Activated T-helper 2 cell treated with anti-CD3 and anti-CD28 coated beads, Interferon-gamma antibody, Interleukin-2, Interleukin-4, amounts not matched to agents 10 μg/mL and 5 μg/mL and 100 μg/mL, durations not matched to agents 14 hours and 24 hours and 36 hours (primary cell): ENCODE results near the gene PFKP. TPM values are rescaled to one million over a fixed set of nuclear protein-coding genes. Genes with fewer than 3 reads are reported as not detected.
"Not testable (repeated sequence)": the region's sequence is repeated elsewhere in the genome, so short reads cannot be mapped to it uniquely, and the experiment has no call there.

Source experiments
- DNase-seq: peaks from one replicate; pipeline ENCODE4 v3.0.0; 2021; ENCODE audit warnings: low spot score
- H3K27ac Mint-ChIP-seq: one replicate; pipeline ENCODE4 v1.8.0; 2021; ENCODE audit warnings: mixed read lengths
- H3K27me3 Mint-ChIP-seq: one replicate; pipeline ENCODE4 v1.8.0; 2021; ENCODE audit warnings: low read depth, mixed read lengths
- H3K36me3 Mint-ChIP-seq: one replicate; pipeline ENCODE4 v1.8.0; 2021; ENCODE audit warnings: low read depth, mixed read lengths
- H3K4me1 Mint-ChIP-seq: one replicate; pipeline ENCODE4 v1.8.0; 2021; ENCODE audit warnings: low read depth, mixed read lengths
- H3K4me3 Mint-ChIP-seq: one replicate; pipeline ENCODE4 v1.8.0; 2021; ENCODE audit warnings: low read depth, mild to moderate bottlenecking, moderate library complexity, mixed read lengths
- H3K9me3 Mint-ChIP-seq: one replicate; pipeline ENCODE4 v1.8.0; 2021; ENCODE audit warnings: mixed read lengths
- intact Hi-C: fragments of 100-400 bp; cut with micrococcal nuclease; formaldehyde crosslinking; loops from one replicate; pipeline ENCODE4 v1.15.1; 2023
- total RNA-seq: library from RNA; stranded (reverse); gene quantifications from 2 replicates; pipeline ENCODE4 v1.2.3, GENCODE V29; 2022

Gene PFKP
- total RNA-seq, 1 donor from 2014 or later, result 250 TPM

DNA sequence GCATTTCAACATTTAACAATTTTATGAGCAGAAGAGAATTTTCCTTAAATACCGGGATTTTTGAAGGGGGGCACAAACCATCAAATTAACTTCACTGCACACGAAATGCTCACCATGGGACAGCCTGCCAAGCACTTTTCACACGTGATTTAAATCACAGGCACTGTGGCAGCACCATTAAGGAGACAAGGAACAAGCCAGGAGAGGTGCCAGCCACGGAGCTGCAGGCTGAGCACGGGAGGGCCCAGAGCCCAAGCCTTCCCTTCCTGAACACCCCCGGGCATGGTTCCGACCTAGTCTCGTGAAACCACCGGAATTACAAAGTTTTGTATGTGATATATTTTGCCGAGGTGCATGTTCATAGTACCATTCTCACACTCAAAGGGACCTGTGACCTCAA is 91.8 kb downstream of the PFKP start:
- intact Hi-C loops, result no loop called here
- Mint-ChIP-seq H3K27ac (no peak overlapping the region), H3K9me3 (no peaks in the 10 kb centered on the region), H3K4me1 (no peaks in the 10 kb centered on the region), H3K36me3 (peaks cover 76% of the 10 kb centered on the region), H3K4me3 (no peak overlapping the region), H3K27me3 (no peaks in the 10 kb centered on the region)
- no peak for DNase-seq

DNA sequence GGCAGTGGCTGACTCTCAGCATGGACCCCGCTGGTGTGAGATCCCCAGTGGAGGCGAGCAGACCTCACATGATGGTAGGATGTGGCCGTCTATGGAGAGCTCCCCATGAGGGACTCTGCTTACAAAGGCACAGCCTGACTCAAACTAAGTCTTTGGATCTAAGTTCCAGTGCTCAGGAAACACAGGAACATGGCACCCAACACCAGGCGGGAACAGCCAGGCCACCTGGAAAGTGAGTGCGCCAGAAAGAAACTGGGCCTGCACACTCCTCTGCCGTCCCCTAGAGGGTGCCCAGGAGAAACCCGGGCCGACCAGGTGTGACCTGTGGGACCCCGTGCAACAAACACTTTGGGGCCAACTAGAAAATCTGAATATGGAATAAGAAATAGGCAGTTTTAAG is 95.2 kb downstream of the PFKP start:
- Mint-ChIP-seq H3K4me1 (no peaks in the 10 kb centered on the region), H3K36me3 (peaks cover 79% of the 10 kb centered on the region), H3K27ac (no peak overlapping the region), H3K9me3 (no peaks in the 10 kb centered on the region), H3K4me3 (no peak overlapping the region), H3K27me3 (no peaks in the 10 kb centered on the region)
- DNase-seq, result no peak
- intact Hi-C loops, result no loop called here

DNA sequence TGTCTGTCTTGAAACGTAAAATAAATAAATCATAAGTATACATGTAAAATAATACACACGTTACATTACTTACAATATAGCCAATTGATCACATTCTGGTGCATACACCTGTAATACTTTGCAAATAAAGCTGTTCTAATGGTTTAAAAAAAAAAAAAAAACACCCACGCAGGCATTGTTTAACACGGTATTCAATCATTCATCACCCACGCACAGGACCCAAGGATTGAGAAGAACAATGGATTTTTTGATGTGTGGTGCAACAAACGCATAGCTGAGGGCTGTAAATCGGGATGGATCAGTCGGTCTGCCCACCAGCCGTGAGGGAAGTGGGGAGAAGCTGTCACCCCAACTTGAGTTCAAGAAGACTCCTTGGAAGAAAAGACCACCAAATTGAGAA is 96.5 kb downstream of the PFKP start:
- no peak overlapping the region for H3K4me3 Mint-ChIP-seq
- H3K27me3 Mint-ChIP-seq, result no peaks in the 10 kb centered on the region
- no peak for DNase-seq
- peaks cover 74% of the 10 kb centered on the region for H3K36me3 Mint-ChIP-seq
- H3K4me1 Mint-ChIP-seq, result no peaks in the 10 kb centered on the region
- intact Hi-C loops, result no loop called here
- no peaks in the 10 kb centered on the region for H3K9me3 Mint-ChIP-seq
- no peak overlapping the region for H3K27ac Mint-ChIP-seq

DNA sequence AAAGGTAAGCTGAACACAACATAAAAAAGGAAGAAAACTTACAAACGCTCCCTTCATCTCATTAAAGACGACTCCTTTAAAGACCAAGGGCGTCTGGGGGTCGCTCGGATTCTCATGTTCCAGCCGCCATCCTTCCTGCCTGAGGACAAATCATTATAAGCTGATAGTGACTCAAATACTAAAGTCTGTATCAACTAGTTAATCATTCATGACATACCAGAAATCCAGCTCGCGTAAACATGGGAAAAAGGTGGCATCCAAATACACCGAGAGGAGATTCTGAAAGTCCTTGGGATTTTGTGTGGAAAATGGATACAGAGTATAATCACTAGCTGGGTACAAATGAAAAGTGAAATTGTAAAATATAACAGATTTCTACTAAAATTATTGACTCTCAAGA is 97.8 kb downstream of the PFKP start:
- intact Hi-C loops, result no loop called here
- Mint-ChIP-seq H3K4me1 (peaks cover 2% of the 10 kb centered on the region), H3K27ac (no peak overlapping the region), H3K4me3 (no peak overlapping the region), H3K27me3 (no peaks in the 10 kb centered on the region), H3K36me3 (peaks cover 73% of the 10 kb centered on the region), H3K9me3 (no peaks in the 10 kb centered on the region)
- no peak for DNase-seq

DNA sequence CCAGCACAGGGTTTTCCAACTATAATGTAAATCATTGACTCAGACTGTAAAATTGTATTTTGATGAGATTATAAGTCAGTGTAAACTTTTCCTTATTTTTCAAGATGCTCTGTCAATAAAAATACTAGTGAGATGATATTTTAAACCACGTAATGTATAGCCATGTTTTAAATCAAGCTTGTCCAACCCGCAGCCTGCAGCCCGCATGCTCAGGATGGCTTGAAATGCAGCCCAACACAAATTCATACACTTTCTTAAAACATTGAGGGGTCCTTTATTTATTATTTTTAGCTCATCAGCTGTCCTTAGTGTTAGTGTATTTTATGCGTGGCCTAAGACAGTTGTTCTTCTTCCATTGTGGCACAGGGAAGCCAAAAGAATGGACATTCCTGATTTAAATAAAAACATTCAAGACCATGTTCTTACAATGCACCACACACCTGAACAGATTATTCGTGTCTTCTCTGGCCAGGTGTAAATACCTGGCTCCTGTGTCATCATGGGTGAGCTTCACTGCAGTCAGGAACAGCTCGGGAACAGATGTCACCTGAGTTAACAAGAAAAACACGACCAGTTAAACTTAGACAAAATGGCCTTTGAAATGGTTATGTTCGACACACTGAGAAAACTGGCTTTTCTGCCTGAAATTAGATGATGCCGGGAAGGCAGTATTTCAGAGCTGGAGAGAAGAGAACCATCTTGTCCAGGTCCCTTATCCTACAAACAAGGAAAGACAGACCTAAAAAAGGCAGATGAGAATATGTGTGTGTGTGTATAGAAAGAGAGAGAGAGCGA is 99.3 kb downstream of the PFKP start:
- Mint-ChIP-seq H3K27me3 (no peaks in the 10 kb centered on the region), H3K27ac (no peak overlapping the region), H3K4me1 (peaks cover 5% of the 10 kb centered on the region), H3K4me3 (no peak overlapping the region), H3K36me3 (peaks cover 71% of the 10 kb centered on the region), H3K9me3 (no peaks in the 10 kb centered on the region)
- no peak for DNase-seq
- intact Hi-C loops, result no loop called here

DNA sequence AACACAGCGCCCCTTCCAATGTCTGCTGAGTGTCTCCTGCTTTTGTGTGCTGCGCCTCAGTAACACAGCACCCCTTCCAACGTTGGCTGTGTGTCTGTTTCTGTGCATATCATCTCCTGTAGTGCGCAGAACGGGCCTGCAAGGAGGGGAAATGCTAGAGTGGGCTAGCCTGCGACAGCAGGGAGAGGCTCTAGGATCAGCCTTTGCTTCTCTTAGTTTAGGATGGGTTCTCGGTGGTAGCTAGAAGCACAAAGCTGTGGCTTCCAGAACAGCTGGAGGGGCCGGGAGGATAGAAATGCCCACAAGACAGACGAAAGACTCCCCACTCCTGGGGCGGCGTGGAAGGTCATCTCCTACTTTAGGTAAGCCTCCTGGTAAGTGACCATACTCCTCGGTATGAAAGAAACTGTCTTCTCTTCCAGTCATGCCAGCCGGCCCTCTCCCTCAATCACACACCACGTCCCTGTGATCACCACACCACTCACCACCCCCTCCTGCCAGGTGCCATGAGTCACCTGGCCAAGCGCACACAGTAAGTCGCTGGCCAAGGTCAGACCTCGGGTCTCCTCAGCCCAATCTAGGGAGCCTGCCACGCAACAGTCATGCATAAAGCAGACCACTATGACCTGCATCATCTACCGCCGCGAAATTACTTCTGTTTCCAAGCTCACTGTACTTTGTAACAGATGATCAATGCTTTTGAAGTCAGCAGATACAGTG is 100.4 kb downstream of the PFKP start:
- Mint-ChIP-seq H3K36me3 (peaks cover 66% of the 10 kb centered on the region), H3K4me1 (peaks cover 5% of the 10 kb centered on the region), H3K27ac (peak overlapping the region; percentile 6), H3K9me3 (no peaks in the 10 kb centered on the region), H3K27me3 (no peaks in the 10 kb centered on the region), H3K4me3 (no peak overlapping the region)
- DNase-seq, result no peak
- intact Hi-C loops, result no loop called here

DNA sequence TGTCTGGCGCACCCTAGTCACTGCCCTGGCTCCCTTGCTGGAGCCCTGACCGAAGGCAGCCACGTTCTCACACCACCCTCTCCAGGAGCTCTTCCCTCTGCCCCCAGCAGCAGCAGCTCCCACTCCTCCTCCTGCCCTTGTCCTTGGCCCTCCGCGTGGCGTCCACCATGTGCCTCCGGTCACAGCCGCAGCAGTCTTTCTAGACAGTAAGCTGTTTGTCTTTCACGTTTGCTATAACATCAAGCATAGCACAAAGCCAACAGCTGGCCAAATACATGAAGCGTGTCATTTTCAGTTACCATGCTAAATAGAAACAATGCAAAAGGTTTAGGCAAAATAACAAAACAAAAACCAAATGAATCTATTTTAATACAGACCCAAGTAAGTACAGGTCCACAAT is 101.9 kb downstream of the PFKP start:
- H3K9me3 Mint-ChIP-seq, result no peaks in the 10 kb centered on the region
- peaks cover 2% of the 10 kb centered on the region for H3K27me3 Mint-ChIP-seq
- DNase-seq, result no peak
- no peak overlapping the region for H3K4me3 Mint-ChIP-seq
- no peak overlapping the region for H3K27ac Mint-ChIP-seq
- peaks cover 7% of the 10 kb centered on the region for H3K4me1 Mint-ChIP-seq
- intact Hi-C loops, result no loop called here
- peaks cover 52% of the 10 kb centered on the region for H3K36me3 Mint-ChIP-seq

DNA sequence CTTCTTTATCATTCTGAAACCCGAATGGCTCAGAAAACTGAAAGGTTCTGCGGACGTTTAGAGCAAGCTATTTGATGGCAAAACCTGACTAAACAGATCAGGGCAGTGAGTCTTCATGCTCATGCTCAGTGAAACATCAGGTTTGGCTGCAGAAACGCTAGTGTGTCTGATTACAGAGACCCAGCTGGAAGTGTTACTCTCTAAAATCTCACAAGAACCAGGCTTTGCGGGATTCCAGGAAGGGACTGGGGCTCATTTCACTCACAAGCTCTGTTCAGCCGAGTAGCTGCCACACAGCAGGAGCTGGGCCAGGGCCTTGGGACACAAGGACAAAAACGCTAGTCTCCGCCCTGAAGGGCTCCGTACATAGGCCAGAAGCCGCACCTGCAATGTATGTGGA is 102.3 kb downstream of the PFKP start:
- intact Hi-C loops, result no loop called here
- DNase-seq, result no peak
- H3K27ac Mint-ChIP-seq, result no peak overlapping the region
- peaks cover 3% of the 10 kb centered on the region for H3K27me3 Mint-ChIP-seq
- peaks cover 7% of the 10 kb centered on the region for H3K4me1 Mint-ChIP-seq
- H3K9me3 Mint-ChIP-seq, result no peaks in the 10 kb centered on the region
- H3K4me3 Mint-ChIP-seq, result no peak overlapping the region
- peaks cover 51% of the 10 kb centered on the region for H3K36me3 Mint-ChIP-seq

DNA sequence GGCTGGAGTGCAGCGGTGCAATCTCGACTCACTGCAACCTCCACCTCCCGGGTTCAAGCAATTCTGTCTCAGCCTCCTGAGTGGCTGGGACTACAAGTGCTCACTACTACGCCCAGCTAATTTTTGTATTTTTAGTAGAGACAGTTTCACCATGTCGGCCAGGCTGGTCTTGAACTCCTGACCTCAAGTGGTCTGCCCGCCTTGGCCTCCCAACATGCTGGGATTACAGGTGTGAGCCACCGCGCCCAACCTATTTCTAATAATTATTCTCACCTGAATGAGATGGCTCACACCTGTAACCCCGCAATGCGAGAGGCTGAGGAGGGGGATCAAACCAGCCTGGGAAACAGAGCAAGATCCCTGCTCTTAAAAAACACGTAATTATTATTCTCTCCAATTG is 104.1 kb downstream of the PFKP start:
- H3K4me1 Mint-ChIP-seq, DNase-seq, H3K9me3 Mint-ChIP-seq, intact Hi-C loops: not testable (repeated sequence)
- Mint-ChIP-seq H3K27ac (peak overlapping the region; percentile 86), H3K4me3 (peak overlapping the region; percentile 90), H3K27me3 (peaks cover 21% of the 10 kb centered on the region), H3K36me3 (peaks cover 33% of the 10 kb centered on the region)

DNA sequence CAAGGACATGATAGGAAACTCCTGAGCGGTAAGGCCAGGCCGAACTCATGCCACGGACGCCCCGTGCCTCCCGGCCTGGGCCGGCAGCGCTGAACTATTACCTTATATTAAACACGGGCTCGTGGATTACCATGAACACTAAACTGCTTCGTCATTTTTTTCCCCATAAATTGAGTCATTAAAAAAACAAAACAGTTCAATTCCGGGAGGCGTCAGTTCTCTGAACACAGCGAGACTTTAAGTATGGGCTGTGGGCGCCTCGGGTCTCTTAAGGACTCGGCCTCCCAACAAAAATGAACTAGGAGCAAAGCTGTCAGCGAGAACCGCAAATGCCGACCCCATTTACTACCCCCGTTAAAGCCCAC is 104.7 kb downstream of the PFKP start:
- Mint-ChIP-seq H3K4me3 (peak overlapping the region; percentile 90), H3K36me3 (peaks cover 28% of the 10 kb centered on the region), H3K27ac (peak overlapping the region; percentile 86), H3K27me3 (peaks cover 25% of the 10 kb centered on the region), H3K9me3 (no peaks in the 10 kb centered on the region), H3K4me1 (peaks cover 7% of the 10 kb centered on the region)
- no peak for DNase-seq
- intact Hi-C loops, result loop anchor here (2.0 kb wide), 1 partner anchor 105 kb away; the partner anchor contains the start of gene PFKP

DNA sequence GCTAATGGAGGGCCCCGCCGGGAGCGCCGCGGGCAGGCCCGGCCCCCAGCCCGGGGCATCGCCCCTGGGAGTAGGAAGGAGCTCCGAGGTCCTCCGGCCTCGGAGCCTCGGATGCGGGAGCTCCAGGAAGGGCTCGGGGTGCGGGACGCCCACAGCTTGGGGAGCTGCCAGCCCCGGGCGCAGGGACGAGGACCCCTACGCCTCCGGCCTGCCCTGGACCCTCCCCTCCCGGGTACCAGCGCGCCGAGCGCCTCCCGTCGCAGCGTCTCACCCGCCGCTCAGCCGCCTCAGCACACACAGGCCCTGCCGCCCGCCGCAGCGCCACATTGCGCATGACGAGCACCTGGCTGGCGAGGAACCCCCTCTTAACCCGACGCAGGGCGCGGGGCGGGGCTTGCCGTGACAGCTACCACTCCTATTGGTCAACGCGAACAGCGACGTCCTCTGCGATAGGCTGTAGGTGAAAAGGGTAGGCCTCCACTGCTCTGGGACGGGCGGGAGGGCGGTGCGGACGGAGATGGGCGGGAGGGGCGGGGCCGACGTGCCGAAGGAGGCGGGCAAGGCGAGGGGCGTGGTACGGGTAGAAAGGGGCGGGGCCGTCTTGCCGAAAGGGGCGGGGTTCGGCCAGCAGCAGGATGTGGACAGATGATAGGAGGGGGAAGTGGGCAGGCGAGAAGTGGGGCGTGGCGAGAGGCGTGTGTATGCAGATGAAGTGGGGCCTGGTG is 105.3 kb downstream of the PFKP start, which contains the start of gene PITRM1:
PITRM1 (minus strand) TSS at position 337 of the 725 bp plus-strand sequence; CDS start at position 327, 10 bp downstream.
- H3K4me1 Mint-ChIP-seq, result peaks cover 7% of the 10 kb centered on the region
- peaks cover 25% of the 10 kb centered on the region for H3K36me3 Mint-ChIP-seq
- intact Hi-C loops, result loop anchor here (2.0 kb wide), 1 partner anchor 106 kb away; the partner anchor contains the start of gene PFKP
- peaks cover 28% of the 10 kb centered on the region for H3K27me3 Mint-ChIP-seq
- peak within 1 kb of the TSS; percentile 90 for H3K4me3 Mint-ChIP-seq
- H3K27ac Mint-ChIP-seq, result peak within 1 kb of the TSS; percentile 86
- H3K9me3 Mint-ChIP-seq, result no peaks in the 10 kb centered on the region
- peak; percentile 99 for DNase-seq

DNA sequence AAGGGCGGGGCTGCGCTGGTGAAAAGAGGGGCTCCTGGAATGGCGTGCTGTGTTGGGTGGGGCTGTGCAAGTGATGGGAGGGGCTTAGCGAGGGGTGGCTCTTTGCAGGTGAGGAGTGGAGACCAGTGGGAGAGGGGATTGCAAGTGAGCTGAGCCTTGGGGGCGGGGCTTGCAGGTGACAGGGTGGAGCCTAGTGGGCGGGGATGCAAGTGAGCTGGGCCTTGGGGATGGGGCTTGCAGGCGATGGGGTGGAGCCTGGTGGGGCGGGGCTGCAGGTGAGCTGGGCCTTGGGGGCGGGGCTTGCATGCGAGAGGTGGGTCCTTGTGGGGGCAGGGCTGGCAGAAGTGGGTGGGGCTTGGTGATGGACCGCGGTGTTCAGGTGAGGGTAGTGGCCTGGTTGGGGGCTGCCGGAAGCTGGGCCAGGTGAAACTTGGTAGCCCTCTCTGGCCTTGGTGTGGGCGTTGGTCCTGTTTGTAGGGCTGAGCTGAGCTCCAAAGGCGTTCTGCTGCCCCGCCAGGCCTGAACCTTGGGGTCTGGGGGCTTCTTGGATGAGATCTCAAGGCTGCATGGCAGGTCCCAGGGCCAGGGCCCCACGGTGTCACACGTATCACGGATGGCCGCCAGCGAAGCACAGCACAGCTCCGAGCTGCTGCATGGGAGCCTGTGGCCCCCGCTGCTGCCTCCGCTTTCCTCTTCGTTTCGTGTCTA is 106.0 kb downstream of the PFKP start:
- Mint-ChIP-seq H3K4me1 (peaks cover 7% of the 10 kb centered on the region), H3K27me3 (peaks cover 35% of the 10 kb centered on the region), H3K9me3 (no peaks in the 10 kb centered on the region), H3K27ac (peak overlapping the region; percentile 58), H3K36me3 (peaks cover 24% of the 10 kb centered on the region), H3K4me3 (peak overlapping the region; percentile 75)
- no peak for DNase-seq
- intact Hi-C loops, result loop anchor here (2.0 kb wide), 1 partner anchor 107 kb away; the partner anchor contains the start of gene PFKP
